ENCODE data around the gene HAUS3. TPM values are rescaled to one million over a fixed set of nuclear protein-coding genes. Genes with fewer than 3 reads are reported as not detected.
"Not testable (repeated sequence)": the region's sequence is repeated elsewhere in the genome, so short reads cannot be mapped to it uniquely, and the experiment has no call there.

HAUS3 gene
- total and polyA plus RNA-seq, 2 experiments from 2014 or later: 13.8 to 14.9 TPM

GRCh38 chr4:2226261-2226660 is 15.7 kb downstream of the HAUS3 start:
- no peak overlapping the region for H3K27ac ChIP-seq
- in situ Hi-C loops (cut with MboI): loop anchor here (10.0 kb wide), 1 partner anchor 219 kb away; no protein-coding TSS in a partner anchor
- no peak overlapping the region for H3K4me3 ChIP-seq
- no peak overlapping the region for H3K9ac ChIP-seq
- H3K4me1 ChIP-seq (ENCODE audit: insufficient read depth): no peaks in the 10 kb centered on the region
- no peak overlapping the region for H2AFZ ChIP-seq
- no peaks in the 10 kb centered on the region for H4K20me1 ChIP-seq (ENCODE audit: insufficient read depth)
- no peaks in the 10 kb centered on the region for H3K27me3 ChIP-seq (replicated peaks; ENCODE audit: insufficient read depth)
- no peaks in the 10 kb centered on the region for H3K9me3 ChIP-seq (ENCODE audit: low read depth)
- DNase-seq: no peak
- peaks cover 6% of the 10 kb centered on the region for H3F3A ChIP-seq (ENCODE audit: insufficient read depth)
- H3K9me2 ChIP-seq (ENCODE audit: insufficient read depth): no peaks in the 10 kb centered on the region
- no peak overlapping the region for H3K4me2 ChIP-seq (ENCODE audit: unreplicated experiment)
- H3K79me2 ChIP-seq (ENCODE audit: insufficient read depth): no peaks in the 10 kb centered on the region
- 59 to 71% methylated on average over 2 of the region's 2 CpGs for WGBS, 2 experiments (ENCODE audit: low coverage in 1 of 2, low lambda C conversion rate in 2 of 2, missing lambda C conversion rate in 2 of 2)
- TF ChIP-seq EZH2 (IDR thresholded peaks at IDR 0.05; ENCODE audit: insufficient read depth, poor library complexity, severe bottlenecking) (no peak), EZH2phosphoT487 (IDR thresholded peaks at IDR 0.05; ENCODE audit: insufficient read depth, low read depth) (no peak)
- H3K36me3 ChIP-seq (ENCODE audit: low read depth): 0 out of 2 replicates have a peak, but pooled peaks cover 6% of the 10 kb centered on the region

GRCh38 chr4:2222838-2223237 is 19.1 kb downstream of the HAUS3 start:
- Histone ChIP-seq H3K9me3 (ENCODE audit: low read depth) (no peaks in the 10 kb centered on the region), H3K27me3 (replicated peaks; ENCODE audit: insufficient read depth) (no peaks in the 10 kb centered on the region), H2AFZ (no peak overlapping the region), H4K20me1 (ENCODE audit: insufficient read depth) (no peaks in the 10 kb centered on the region), H3K9ac (no peak overlapping the region), H3K4me2 (ENCODE audit: unreplicated experiment) (no peak overlapping the region), H3K79me2 (ENCODE audit: insufficient read depth) (no peaks in the 10 kb centered on the region), H3K36me3 (ENCODE audit: low read depth) (0 out of 2 replicates have a peak, but pooled peaks cover 6% of the 10 kb centered on the region), H3K4me3 (no peak overlapping the region), H3K9me2 (ENCODE audit: insufficient read depth) (no peaks in the 10 kb centered on the region), H3K4me1 (ENCODE audit: insufficient read depth) (no peaks in the 10 kb centered on the region), H3F3A (ENCODE audit: insufficient read depth) (peaks cover 14% of the 10 kb centered on the region), H3K27ac (no peak overlapping the region)
- 64 to 75% methylated on average over 2 of the region's 2 CpGs for WGBS, 2 experiments (ENCODE audit: low coverage in 1 of 2, low lambda C conversion rate in 2 of 2, missing lambda C conversion rate in 2 of 2)
- in situ Hi-C loops (cut with MboI): loop anchor here (10.0 kb wide), 1 partner anchor 222 kb away; no protein-coding TSS in a partner anchor
- TF ChIP-seq EZH2phosphoT487 (IDR thresholded peaks at IDR 0.05; ENCODE audit: insufficient read depth, low read depth) (no peak), EZH2 (IDR thresholded peaks at IDR 0.05; ENCODE audit: insufficient read depth, poor library complexity, severe bottlenecking) (no peak)
- no peak for DNase-seq

- H3F3A ChIP-seq (ENCODE audit: insufficient read depth): peaks cover 14% of the 10 kb centered on the region
- H3K27ac ChIP-seq; H3K9me3 ChIP-seq (ENCODE audit: low read depth); H3K4me3 ChIP-seq; H3K9me2 ChIP-seq (ENCODE audit: insufficient read depth); H3K36me3 ChIP-seq (ENCODE audit: low read depth); H3K27me3 ChIP-seq (replicated peaks; ENCODE audit: insufficient read depth); H3K79me2 ChIP-seq (ENCODE audit: insufficient read depth); H4K20me1 ChIP-seq (ENCODE audit: insufficient read depth); H3K4me2 ChIP-seq (ENCODE audit: unreplicated experiment); H2AFZ ChIP-seq; H3K4me1 ChIP-seq (ENCODE audit: insufficient read depth); H3K9ac ChIP-seq; DNase-seq: not testable (repeated sequence)
- whole genome bisulfite sequencing, 2 experiments (ENCODE audit: low coverage in 1 of 2, low lambda C conversion rate in 2 of 2, missing lambda C conversion rate in 2 of 2): 65 to 70% methylated on average over 4 of the region's 4 CpGs
- in situ Hi-C loops (cut with MboI): loop anchor here (10.0 kb wide), 1 partner anchor 223 kb away; no protein-coding TSS in a partner anchor
These were observed 20.5 kb downstream of the HAUS3 start for GRCh38 chr4:2221378-2221777.

- H3K27me3 ChIP-seq (replicated peaks; ENCODE audit: insufficient read depth): no peaks in the 10 kb centered on the region
- H3K4me1 ChIP-seq (ENCODE audit: insufficient read depth): 0 out of 2 replicates have a peak, but pooled peaks cover 6% of the 10 kb centered on the region
- H3K9me3 ChIP-seq (ENCODE audit: low read depth): no peaks in the 10 kb centered on the region
- H3K4me2 ChIP-seq (ENCODE audit: unreplicated experiment): no peak overlapping the region
- H3K4me3 ChIP-seq: no peak overlapping the region
- in situ Hi-C loops (cut with MboI): loop anchor here (10.0 kb wide), 1 partner anchor 225 kb away; no protein-coding TSS in a partner anchor
- no peak overlapping the region for H3K27ac ChIP-seq
- 6 to 9% methylated on average over 10 of the region's 10 CpGs for WGBS, 2 experiments (ENCODE audit: low coverage in 1 of 2, low lambda C conversion rate in 2 of 2, missing lambda C conversion rate in 2 of 2)
- H3K9ac ChIP-seq: no peak overlapping the region
- no peaks in the 10 kb centered on the region for H3K79me2 ChIP-seq (ENCODE audit: insufficient read depth)
- no peak for TF ChIP-seq EZH2phosphoT487 (IDR thresholded peaks at IDR 0.05; ENCODE audit: insufficient read depth, low read depth)
- no peak for TF ChIP-seq EZH2 (IDR thresholded peaks at IDR 0.05; ENCODE audit: insufficient read depth, poor library complexity, severe bottlenecking)
- no peaks in the 10 kb centered on the region for H3K9me2 ChIP-seq (ENCODE audit: insufficient read depth)
- 0 out of 2 replicates have a peak, but pooled peaks cover 6% of the 10 kb centered on the region for H3K36me3 ChIP-seq (ENCODE audit: low read depth)
- H3F3A ChIP-seq (ENCODE audit: insufficient read depth): peaks cover 14% of the 10 kb centered on the region
- DNase-seq: peak; percentile 85
- H2AFZ ChIP-seq: no peak overlapping the region
- H4K20me1 ChIP-seq (ENCODE audit: insufficient read depth): no peaks in the 10 kb centered on the region
These were observed 21.8 kb downstream of the HAUS3 start for GRCh38 chr4:2220016-2220630.

All from GM23248 (cell line).